Spleen (tissue), 7 donors: Measurements from ENCODE around the gene RANBP17.

Source experiments
- CTCF ChIP-seq, 11 experiments: fragments of 200-600 bp in 7 of 11; fragments of 450-650 bp in 4 of 11; sonication (generic) in 4 of 11; IDR thresholded peaks in 8 of 11; conservative IDR thresholded peaks in 3 of 11; 1 replicate in 7 of 11; 2 replicates in 4 of 11; pipeline versions ENCODE4 v1.4.0 to v1.8.0; 2016 to 2021; ENCODE audit warnings: antibody characterized with exemption in 11 of 11, inconsistent platforms in 4 of 11, mild to moderate bottlenecking in 1 of 11
- POLR2A ChIP-seq, 3 donors: fragments of 450-650 bp; IDR thresholded peaks; one replicate each; pipeline ENCODE4 v1.5.1; 2017; ENCODE audit warnings: antibody characterized with exemption in 3 of 3, mild to moderate bottlenecking in 1 of 3
- POLR2AphosphoS5 ChIP-seq, 3 donors: sonication (generic); formaldehyde crosslinking; IDR thresholded peaks; one replicate each; pipeline ENCODE4 v1.5.1; 2017; ENCODE audit warnings: antibody characterized with exemption in 3 of 3
- donor health status: DM: no; HTN: no; CAD: no; lungs with moderate emphysema.
- donor health status: DM: no; HTN: no; CAD: no.
- donor health status: DM: no; HTN: no; CAD: no.

- TF ChIP-seq CTCF (IDR thresholded peaks at IDR 0.05 in 8 of 11, conservative IDR thresholded peaks at IDR 0.05 in 3 of 11) (no peak), POLR2A (IDR thresholded peaks at IDR 0.05) (no peak), POLR2AphosphoS5 (IDR thresholded peaks at IDR 0.05) (no peak)
Measured at GRCh38 chr5:171024084-171024483, 162.3 kb downstream of the RANBP17 start.
